Fibroblast of skin of back (primary cell): ENCODE data around the gene CSGALNACT2. TPM values are rescaled to one million over a fixed set of nuclear protein-coding genes. Genes with fewer than 3 reads are reported as not detected.
"Not testable (repeated sequence)": the region's sequence is repeated elsewhere in the genome, so short reads cannot be mapped to it uniquely, and the experiment has no call there.

Experiments
- DNase-seq: peaks from one replicate; pipeline ENCODE4 v3.0.0-alpha.2; 2013
- polyA plus RNA-seq, 2 experiments: library from polyadenylated mRNA; unstranded; fragments of 120-200 nt; gene quantifications; one replicate each; pipeline ENCODE4 v1.2.1, GENCODE V29; 2013; ENCODE audit not compliant: insufficient read length in 2 of 2

CSGALNACT2 gene, protein sequence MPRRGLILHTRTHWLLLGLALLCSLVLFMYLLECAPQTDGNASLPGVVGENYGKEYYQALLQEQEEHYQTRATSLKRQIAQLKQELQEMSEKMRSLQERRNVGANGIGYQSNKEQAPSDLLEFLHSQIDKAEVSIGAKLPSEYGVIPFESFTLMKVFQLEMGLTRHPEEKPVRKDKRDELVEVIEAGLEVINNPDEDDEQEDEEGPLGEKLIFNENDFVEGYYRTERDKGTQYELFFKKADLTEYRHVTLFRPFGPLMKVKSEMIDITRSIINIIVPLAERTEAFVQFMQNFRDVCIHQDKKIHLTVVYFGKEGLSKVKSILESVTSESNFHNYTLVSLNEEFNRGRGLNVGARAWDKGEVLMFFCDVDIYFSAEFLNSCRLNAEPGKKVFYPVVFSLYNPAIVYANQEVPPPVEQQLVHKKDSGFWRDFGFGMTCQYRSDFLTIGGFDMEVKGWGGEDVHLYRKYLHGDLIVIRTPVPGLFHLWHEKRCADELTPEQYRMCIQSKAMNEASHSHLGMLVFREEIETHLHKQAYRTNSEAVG
- polyA plus RNA-seq (2013, experiment 1 of 2; ENCODE audit: insufficient read length): 22.4 TPM
- 29.2 TPM for polyA plus RNA-seq (2013, experiment 2 of 2; ENCODE audit: insufficient read length)

DNA sequence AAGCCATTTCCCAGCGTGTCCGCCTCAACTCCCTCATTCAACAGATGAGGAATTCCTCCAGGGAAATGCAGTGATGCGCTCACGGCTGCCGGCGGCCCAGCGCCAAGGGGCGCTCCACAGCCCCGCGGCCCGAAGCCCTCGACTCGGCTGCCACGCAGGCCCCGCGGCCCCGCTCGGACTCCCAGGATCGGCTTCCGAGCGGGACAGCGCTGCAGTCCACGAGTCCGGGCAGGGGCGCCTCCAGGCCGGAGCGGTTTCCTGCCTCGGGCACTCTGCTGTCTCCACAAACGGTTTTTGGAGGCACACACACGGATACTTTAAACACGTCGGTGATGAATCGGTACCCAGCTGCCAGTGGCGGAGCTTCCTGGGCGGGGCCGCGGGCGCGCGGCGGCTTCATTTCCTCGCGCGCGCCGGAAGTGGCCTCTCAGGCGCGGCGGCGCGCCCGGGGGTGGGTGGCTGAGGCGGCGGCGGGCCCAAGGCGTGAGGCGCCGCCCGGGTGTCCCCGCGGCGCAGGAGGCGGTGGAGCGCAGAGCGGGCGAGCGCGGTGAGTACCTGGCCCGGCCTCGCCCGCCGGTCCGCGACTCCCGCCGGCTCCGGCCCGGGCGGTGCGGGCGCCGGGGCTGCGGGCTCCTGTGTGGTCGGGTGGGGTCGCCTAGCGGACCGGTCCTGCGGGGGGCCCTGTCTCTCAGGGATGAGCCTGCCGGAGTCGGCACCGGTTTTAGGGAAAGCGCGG lies at the start of gene CSGALNACT2:
CSGALNACT2 (plus strand) TSS at position 425 of the 736 bp plus-strand sequence. CDS start 16,705 bp downstream, outside the sequence.
- DNase-seq: peak; percentile 88

DNA sequence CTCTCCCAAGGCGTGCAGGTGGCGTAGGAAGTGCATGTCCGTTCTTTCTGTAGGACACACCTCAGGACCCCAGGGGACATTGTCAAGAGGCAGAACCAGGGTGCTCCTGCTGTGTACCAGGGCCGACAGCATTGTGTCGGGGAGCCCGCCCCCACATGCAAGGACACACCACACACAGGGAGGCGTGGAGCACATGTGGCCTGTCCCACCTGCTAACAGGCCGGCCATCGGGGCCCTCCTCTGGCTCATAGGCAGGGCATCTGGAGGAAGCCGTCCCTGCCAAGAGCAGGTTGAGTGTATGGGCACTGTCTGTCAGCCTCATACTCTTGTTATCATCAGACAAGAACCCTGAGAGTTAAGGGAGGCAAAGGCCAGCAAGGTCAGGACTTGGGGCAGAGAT lies 48.7 kb upstream of the CSGALNACT2 start:
- DNase-seq: no peak

DNA sequence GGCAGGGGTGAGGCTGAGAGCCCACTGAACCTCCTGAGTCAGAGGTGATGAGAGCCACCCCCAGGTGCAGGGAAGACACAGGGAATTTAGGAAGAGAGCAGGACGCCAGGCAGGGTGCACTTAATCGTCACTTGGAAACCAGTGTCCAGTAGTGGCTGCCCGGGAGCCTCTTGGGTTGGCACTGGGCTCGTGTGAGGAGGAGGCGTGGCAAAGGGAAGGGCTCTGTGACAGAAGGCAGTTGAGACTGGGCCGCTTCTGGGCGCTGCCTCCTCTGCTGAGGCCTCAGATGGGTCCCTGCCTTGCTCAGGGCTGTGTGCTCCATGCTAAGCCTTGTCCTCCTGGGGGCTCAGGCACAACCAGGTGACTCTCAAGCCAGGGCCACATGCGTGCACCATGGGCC lies 48.1 kb upstream of the CSGALNACT2 start:
- no peak for DNase-seq

DNA sequence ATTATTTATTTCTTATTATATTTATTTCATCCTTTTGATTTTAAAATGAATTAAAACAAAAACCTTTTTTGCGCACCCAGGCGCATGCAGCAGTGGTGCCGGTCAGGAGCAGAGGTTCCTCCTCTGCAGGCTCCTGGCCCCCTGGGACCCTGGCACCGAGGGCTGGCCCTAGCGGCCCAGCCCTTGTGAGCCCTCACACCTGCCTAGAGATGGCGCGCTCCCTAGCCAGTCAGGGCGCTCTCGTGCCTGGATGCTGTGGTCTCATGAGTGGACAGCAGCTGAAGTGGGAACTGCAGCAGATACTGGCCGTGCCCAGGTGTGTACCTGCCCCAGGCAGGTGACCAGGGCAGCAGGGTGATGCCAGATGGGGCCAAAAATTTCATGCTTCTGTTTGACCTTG lies 47.6 kb upstream of the CSGALNACT2 start:
- DNase-seq: no peak

DNA sequence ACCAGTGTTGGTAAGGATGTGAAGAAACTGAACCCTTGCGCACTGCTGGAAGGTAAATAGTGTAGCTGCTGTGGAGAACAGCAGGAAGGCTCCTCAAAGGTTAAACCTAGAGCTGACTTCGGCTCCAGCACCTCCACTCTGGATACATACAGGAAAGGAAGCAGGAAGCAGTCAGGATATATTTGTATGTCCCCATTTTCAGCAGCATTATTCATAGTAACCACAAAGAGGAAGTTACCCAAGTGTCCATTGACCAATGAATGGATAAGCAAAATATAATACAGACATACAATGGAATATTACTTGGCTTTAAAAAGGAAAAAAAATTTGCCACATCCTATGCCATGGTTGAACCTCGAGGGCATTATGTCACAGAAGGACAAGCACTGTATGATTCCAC lies 46.4 kb upstream of the CSGALNACT2 start:
- no peak for DNase-seq

DNA sequence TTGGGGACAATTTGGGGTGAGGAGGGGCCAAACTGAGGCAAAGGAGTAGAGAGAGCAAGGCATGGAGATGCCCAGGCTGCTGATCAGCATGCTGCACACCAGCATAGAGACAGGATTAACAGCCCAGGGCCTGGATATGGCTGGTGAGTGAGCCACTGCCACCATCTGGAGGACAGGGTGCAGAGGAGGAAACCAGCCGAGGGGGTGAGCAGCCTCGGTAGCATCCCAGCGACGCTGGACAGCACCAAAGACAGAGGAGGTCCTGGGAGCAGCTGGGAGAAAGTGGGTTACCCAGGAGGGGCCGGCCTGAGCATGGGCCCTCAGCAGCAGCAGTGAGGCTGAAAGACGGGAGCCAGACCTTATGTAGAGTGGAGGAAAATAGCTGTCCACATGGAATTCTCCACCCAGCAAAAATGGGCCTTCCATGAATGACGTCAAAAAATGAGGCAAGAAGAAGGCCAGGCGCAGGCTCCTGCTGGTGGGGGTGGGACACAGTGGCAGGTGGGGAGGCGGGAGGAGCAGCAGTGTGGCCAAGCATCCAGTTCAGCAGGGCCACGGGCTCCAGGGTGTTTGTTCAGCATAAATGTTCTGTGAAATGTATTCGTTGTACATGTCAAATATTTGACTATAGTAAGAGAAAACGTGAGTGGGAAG lies 44.7 kb upstream of the CSGALNACT2 start:
- no peak for DNase-seq

DNA sequence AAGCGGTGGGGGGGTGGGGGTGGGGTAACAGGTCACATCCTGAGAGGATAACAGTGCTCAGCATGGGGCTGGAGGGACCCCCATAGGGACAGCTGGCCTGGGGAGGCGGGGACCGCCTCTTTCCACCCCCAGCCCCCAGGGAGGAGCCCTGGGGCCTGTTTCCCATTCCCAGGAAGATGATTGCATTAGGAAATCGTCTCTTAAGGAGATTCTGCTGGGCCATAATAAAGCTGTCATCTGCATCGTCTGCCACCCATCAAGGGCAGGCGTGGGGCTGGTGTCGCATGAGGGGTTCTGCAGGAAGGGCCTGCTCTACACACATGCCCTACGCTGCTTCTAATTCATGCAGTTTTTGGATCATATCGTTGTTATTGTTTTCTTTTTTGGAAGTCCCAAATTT lies 44.2 kb upstream of the CSGALNACT2 start:
- no peak for DNase-seq

DNA sequence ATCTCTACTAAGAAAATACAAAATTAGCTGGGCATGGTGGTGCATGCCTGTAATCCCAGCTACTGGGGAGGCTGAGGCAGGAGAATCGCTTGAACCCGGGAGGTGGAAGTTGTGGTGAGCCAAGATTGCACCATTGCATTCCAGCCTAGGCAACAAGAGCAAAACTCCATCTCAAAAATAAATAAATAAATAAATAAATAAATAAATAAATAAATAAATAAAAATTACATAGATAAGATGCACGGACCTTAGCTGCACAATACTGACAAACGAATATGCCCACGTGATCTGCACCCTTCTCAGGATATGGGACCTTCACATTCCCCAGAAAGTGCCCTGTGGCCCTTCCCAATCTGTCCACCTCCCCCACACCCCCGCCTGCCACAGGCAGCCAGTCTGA lies 38.9 kb upstream of the CSGALNACT2 start:
- not testable (repeated sequence) for DNase-seq

DNA sequence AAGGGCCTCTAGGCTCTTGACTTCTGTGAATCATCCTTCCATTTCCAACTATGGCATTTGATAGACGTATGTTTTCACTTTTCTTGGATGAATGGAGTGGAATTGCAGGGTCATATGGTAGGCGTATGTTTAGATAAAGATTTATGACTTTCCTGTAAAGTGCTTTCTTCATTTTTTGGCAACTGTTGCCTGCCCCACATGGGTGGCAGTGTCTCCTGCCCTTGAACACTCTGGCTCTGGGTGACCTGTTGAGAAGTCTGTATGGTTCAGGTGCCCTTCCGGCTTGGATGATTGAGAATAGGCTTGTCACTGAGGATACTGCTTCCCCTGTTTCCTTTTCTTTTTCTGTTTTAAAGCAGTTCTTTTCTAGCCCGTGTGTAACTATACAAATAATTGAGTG lies 38.3 kb upstream of the CSGALNACT2 start:
- no peak for DNase-seq

DNA sequence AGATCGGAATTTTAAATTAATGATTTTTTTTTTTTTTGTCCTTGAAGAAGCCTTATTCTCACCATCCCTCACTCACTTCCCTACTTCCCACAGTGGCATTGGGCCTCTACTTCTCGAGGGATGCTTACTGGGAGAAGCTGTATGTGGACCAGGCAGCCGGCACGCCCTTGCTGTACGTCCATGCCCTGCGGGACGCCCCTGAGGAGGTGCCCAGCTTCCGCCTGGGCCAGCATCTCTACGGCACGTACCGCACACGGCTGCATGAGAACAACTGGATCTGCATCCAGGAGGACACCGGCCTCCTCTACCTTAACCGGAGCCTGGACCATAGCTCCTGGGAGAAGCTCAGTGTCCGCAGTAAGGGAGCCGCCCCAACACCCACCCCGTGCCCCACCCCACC lies 37.9 kb upstream of the CSGALNACT2 start:
- no peak for DNase-seq

DNA sequence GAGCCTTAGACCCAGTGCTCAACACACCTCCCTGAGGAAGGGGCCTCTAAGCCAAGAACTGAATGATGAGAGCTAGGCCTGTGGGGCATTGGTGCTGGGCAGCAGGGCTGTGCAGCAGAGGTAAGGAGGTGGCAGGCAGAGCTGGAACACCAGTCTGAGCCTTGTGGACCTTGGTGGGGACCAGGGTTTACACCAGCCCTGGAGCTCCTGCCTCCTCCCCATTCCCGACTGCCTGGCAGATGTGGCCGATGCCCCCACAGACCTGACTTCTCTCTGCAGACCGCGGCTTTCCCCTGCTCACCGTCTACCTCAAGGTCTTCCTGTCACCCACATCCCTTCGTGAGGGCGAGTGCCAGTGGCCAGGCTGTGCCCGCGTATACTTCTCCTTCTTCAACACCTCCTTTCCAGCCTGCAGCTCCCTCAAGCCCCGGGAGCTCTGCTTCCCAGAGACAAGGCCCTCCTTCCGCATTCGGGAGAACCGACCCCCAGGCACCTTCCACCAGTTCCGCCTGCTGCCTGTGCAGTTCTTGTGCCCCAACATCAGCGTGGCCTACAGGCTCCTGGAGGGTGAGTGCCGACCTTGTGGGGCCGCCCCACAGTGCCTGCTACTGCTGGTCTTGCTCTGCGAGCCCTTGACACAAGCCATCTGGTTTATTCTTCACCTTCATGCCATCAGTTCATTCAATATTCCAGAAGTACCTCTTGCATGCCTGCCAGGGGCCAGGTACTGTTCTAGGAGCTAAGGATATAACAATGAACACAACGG lies 36.0 kb upstream of the CSGALNACT2 start:
- no peak for DNase-seq

DNA sequence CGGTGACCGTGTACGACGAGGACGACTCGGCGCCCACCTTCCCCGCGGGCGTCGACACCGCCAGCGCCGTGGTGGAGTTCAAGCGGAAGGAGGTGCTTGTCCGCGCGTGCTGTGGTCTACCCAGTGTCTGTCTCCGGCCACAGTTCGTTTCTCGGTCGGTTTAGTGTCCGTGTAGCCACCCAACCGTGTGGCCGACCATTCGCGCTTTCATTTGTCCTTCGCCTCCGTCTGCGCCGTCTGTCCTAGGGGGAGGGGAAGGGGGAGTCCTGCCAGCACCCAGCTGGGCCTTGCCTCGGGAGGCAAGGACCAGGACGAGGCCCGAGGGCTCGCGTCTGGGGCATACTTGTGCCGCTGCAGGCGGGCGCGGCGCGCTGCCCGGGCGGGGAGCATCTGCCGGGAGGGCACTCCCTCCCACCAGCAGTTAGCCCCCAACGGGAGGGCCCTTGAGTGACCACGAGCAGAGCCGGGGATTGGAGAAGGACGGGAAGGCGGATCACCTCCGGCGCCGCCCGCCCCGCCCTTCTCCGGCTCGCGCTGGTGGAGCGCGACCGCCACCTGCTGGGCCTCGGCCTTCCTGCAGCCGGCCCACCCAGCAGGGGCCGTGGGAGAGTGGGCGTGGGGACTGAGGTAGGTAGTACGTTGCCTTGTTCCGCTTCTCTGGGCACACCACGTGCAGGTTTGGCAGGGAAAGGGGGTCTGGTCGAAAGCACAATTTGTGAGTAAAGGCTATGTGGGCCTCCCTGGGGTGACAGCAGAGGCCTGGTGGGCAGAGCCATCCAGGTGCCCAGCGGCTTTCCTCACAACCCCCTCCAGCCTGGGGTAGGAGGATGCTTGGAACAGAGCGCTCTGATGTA lies 32.9 kb upstream of the CSGALNACT2 start:
- peak; percentile 73 for DNase-seq

DNA sequence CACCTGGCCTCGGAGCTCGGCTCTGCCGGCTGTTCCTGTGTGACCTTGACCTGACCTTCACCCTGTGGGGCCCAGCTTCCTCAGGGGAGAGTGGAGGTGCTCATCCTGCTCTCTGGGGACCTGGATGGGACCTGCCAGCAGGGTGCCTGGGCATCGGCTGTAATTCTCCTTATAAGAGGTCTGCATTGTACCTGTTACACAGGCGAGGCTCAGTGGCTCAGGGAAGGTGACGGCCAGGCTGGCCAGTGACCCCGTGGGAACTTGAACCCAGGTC lies 32.4 kb upstream of the CSGALNACT2 start:
- DNase-seq: no peak

DNA sequence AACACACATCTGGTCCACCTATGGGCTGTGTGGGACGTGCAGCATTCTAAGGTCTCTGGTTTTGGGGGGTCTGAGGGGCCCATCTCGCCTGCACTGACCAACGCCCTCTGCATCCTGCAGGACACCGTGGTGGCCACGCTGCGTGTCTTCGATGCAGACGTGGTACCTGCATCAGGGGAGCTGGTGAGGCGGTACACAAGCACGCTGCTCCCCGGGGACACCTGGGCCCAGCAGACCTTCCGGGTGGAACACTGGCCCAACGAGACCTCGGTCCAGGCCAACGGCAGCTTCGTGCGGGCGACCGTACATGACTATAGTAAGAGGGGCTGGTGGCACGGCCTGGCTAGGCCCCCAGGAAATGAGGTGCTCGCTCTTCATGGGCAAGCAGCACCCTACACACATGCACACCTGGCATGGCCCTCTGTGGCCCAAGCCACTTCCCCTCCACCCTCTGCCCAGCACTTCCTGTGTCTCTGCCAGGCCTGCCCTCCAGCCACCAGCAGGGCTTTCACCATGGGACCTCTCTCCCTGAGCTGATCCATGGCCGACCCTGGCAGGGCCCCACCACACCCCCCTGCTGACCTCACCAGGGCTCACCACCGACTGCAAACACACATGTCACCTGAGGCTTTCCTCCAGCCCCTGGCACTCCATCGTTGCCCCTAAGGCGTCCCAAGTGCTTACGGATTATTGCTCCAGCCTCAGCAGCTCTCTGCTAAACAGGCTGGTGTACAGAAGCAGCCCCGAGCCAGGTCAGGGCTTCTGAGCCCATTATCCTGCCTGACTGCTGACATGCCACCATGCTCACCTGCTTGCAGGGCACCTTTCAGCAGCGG lies 31.8 kb upstream of the CSGALNACT2 start:
- no peak for DNase-seq

DNA sequence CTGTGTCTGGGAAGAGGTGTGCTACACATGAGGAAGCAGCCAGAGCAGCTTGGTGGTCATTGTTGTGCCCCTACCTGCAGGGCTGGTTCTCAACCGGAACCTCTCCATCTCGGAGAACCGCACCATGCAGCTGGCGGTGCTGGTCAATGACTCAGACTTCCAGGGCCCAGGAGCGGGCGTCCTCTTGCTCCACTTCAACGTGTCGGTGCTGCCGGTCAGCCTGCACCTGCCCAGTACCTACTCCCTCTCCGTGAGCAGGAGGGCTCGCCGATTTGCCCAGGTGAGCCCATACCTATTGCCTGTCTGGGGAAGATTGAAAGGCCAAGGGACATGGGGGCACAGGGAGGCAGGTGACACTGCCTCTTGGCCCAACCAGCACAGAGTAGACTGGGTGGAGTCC lies 29.3 kb upstream of the CSGALNACT2 start:
- no peak for DNase-seq

DNA sequence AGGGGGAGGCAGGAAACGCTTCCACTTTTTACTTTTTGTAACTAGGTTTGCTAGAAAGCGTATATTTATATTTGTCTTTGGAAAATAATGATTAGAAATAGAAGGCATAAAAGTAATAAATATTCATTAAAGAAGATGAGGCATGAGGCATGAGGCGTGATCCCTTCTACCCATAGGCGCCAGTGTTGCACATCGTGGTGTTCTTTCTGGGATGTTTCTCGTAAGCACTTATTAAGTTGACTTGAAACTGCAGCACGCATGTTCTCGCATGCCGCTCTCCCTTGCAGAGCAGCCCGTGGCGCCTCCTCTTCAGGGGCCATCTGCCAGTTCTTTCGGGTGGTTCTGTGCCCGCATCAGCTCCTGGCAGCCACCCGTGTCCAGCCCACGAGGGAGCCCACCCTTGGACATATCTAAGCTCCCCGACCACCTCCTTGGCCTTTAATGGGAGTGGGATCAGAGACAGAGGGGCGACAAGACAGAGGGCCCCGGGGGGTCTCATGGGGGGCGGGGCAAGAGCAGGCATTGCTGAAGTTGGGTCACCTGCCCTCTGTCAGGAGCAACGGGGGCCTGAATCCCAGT lies 28.5 kb upstream of the CSGALNACT2 start:
- no peak for DNase-seq

DNA sequence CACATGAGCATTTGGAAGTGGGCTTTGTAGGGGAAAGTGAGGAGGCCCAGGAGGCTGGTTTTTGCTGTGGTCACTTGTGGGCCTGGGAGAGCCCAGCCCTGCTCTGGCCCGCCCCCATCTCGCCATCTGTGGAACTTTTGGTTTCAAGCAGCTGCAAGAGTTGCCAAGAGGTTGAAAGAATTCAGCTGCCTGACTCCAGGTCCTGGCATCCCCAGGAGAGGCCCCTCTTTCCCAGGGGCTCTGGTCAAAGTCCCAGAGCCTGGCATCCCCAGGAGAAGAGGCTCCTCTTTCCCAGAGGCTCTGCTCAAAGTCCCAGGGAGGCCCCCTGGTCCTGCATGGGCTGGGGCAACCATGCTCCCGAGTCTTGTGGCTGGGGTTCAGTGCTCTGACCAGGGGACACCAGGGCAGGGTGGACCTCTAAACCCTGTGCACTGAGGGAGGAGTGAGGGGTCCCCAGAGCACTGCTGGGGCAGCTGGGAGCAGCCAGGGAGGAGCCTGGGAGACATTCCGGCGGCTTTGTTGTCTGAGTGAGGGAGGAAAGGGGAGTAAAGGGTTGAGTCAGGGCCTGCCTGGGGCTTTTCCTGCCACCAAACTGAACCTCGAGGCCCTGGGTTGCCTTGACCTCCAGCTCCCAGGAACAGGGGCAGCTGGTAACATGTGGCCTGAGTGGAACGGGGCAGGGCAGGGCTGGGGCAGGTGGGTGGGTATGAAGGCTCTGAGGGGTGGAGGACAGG lies 27.7 kb upstream of the CSGALNACT2 start:
- DNase-seq: peak; percentile 16

DNA sequence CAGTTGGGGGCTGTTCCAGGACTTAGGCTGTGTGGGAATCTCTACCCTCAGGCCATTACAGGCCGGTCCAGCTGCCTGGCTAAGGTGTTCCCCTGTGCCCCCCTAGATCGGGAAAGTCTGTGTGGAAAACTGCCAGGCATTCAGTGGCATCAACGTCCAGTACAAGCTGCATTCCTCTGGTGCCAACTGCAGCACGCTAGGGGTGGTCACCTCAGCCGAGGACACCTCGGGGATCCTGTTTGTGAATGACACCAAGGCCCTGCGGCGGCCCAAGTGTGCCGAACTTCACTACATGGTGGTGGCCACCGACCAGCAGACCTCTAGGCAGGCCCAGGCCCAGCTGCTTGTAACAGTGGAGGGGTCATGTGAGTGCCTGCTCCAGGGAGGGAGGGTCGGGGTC lies 27.1 kb upstream of the CSGALNACT2 start:
- no peak for DNase-seq

DNA sequence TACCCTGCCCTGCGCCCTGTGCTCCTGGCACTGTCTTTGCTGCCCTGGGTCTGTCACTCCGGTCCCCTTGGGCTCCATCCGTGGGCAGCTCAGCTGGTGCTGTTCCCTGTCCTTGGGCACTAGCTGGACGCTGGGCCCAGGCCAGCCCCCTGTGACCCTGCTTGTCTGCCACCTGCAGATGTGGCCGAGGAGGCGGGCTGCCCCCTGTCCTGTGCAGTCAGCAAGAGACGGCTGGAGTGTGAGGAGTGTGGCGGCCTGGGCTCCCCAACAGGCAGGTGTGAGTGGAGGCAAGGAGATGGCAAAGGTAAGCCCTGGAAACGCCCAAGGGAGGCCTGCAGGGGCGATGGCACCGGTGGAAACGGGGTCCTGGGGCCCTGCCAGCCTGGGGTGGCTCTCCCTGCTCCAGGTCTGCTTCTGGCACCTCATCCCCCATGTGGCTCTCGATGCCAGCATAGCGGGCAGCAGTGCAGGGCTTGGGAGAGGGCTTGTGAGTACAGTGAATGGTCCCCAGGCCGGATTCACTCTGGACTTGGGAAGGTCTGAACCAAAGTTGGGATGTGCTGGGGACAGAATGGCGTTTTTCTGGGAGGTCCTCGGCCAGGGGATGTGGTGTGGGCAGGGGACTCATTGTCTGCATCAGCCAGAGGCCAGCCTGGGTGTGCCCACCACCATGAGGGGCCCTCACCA lies 26.2 kb upstream of the CSGALNACT2 start:
- no peak for DNase-seq
